ENCODE measurements around the gene PCP2. TPM values are rescaled to one million over a fixed set of nuclear protein-coding genes. Genes with fewer than 3 reads are reported as not detected.

PCP2 gene
- total RNA-seq, 1 experiment from 2014 or later = not detected

GRCh38 chr19:7650148-7650547, 16.6 kb upstream of the PCP2 start:
- no peaks in the 10 kb centered on the region for H3K9me3 ChIP-seq (ENCODE audit: control insufficient read depth, insufficient read depth, low read depth, low read length)
- H3K4me3 ChIP-seq (ENCODE audit: low read depth in 2 of 2, low read length in 2 of 2) = no peak overlapping the region
- in situ Hi-C loops (cut with HindIII; ENCODE audit: low pct_unique_long_range_greater_than_20kb, low sequenced_read_pairs) (no loop called here), intact Hi-C loops (cut with micrococcal nuclease; ENCODE audit: unreplicated experiment) (no loop called here)
- ChIA-PET POLR2A (no interaction called here), CTCF (no interaction called here)
- H3K27me3 ChIP-seq (ENCODE audit: control insufficient read depth, insufficient read depth, low read length) = no peaks in the 10 kb centered on the region
- H3K27ac ChIP-seq (ENCODE audit: low read length) = no peak overlapping the region
- H3K4me1 ChIP-seq (ENCODE audit: control insufficient read depth, insufficient read depth, low read length) = no peaks in the 10 kb centered on the region
- TF ChIP-seq TCF7L2 (IDR thresholded peaks at IDR 0.05; ENCODE audit: low read depth, low read length) = no peak
- TF ChIP-seq POLR2AphosphoS5 (IDR thresholded peaks at IDR 0.05; ENCODE audit: low read depth, low read length) = no peak
- no peak for TF ChIP-seq REST (IDR thresholded peaks at IDR 0.05; ENCODE audit: insufficient read depth in 1 of 2, low read depth in 2 of 2, low read length in 1 of 2)
- no peak for TF ChIP-seq SIN3A (IDR thresholded peaks at IDR 0.05; ENCODE audit: borderline replicate concordance, insufficient read depth, low read depth, low read length)
- TF ChIP-seq CTCF (IDR thresholded peaks at IDR 0.05) = no peak
- BruUV-seq (replicated peaks) = no TSS peak
- no peaks in the 10 kb centered on the region for H3K36me3 ChIP-seq (ENCODE audit: control insufficient read depth, insufficient read depth, low read length)
- ATAC-seq (no peak), DNase-seq (ENCODE audit: low read depth, low spot score) (no peak)

GRCh38 chr19:7648265-7649014, 14.9 kb upstream of the PCP2 start:
- DNase-seq (ENCODE audit: low read depth, low spot score) (no peak), ATAC-seq (no peak)
- Histone ChIP-seq H3K27ac (ENCODE audit: low read length) (no peak overlapping the region), H3K4me3 (ENCODE audit: low read depth in 2 of 2, low read length in 2 of 2) (no peak overlapping the region), H3K9me3 (ENCODE audit: control insufficient read depth, insufficient read depth, low read depth, low read length) (no peaks in the 10 kb centered on the region), H3K27me3 (ENCODE audit: control insufficient read depth, insufficient read depth, low read length) (no peaks in the 10 kb centered on the region), H3K4me1 (ENCODE audit: control insufficient read depth, insufficient read depth, low read length) (no peaks in the 10 kb centered on the region), H3K36me3 (ENCODE audit: control insufficient read depth, insufficient read depth, low read length) (no peaks in the 10 kb centered on the region)
- POLR2A ChIA-PET = interaction anchor here (0.7 kb wide), 1 partner anchor 96 kb away, joined by 5 read pairs; no protein-coding TSS in a partner anchor
- TF ChIP-seq POLR2AphosphoS5 (IDR thresholded peaks at IDR 0.05; ENCODE audit: low read depth, low read length) (no peak), SIN3A (IDR thresholded peaks at IDR 0.05; ENCODE audit: borderline replicate concordance, insufficient read depth, low read depth, low read length) (no peak), REST (IDR thresholded peaks at IDR 0.05; ENCODE audit: insufficient read depth in 1 of 2, low read depth in 2 of 2, low read length in 1 of 2) (no peak), TCF7L2 (IDR thresholded peaks at IDR 0.05; ENCODE audit: low read depth, low read length) (no peak), CTCF (IDR thresholded peaks at IDR 0.05) (no peak)
- intact Hi-C loops (cut with micrococcal nuclease; ENCODE audit: unreplicated experiment) = no loop called here
- no TSS peak for BruUV-seq (replicated peaks)
- CTCF ChIA-PET = interaction anchor here (0.6 to 1.0 kb wide), 4 partner anchors 10 to 517 kb away, joined by 3 to 14 read pairs (median 4); no protein-coding TSS in a partner anchor
- in situ Hi-C loops (cut with HindIII; ENCODE audit: low pct_unique_long_range_greater_than_20kb, low sequenced_read_pairs) = no loop called here
